Activated T-helper 2 cell treated with anti-CD3 and anti-CD28 coated beads, Interferon-gamma antibody, Interleukin-2, Interleukin-4, amounts not matched to agents 10 μg/mL and 5 μg/mL and 100 μg/mL, durations not matched to agents 14 hours and 24 hours and 36 hours (primary cell): Measurements from ENCODE around the gene PPP1R26. TPM values are rescaled to one million over a fixed set of nuclear protein-coding genes. Genes with fewer than 3 reads are reported as not detected.
"Not testable (repeated sequence)": the region's sequence is repeated elsewhere in the genome, so short reads cannot be mapped to it uniquely, and the experiment has no call there.

Experiments
- DNase-seq: peaks from one replicate; pipeline ENCODE4 v3.0.0; 2021; ENCODE audit warnings: low spot score
- H3K27ac Mint-ChIP-seq: one replicate; pipeline ENCODE4 v1.8.0; 2021; ENCODE audit warnings: mixed read lengths
- H3K27me3 Mint-ChIP-seq: one replicate; pipeline ENCODE4 v1.8.0; 2021; ENCODE audit warnings: low read depth, mixed read lengths
- H3K36me3 Mint-ChIP-seq: one replicate; pipeline ENCODE4 v1.8.0; 2021; ENCODE audit warnings: low read depth, mixed read lengths
- H3K4me1 Mint-ChIP-seq: one replicate; pipeline ENCODE4 v1.8.0; 2021; ENCODE audit warnings: low read depth, mixed read lengths
- H3K4me3 Mint-ChIP-seq: one replicate; pipeline ENCODE4 v1.8.0; 2021; ENCODE audit warnings: low read depth, mild to moderate bottlenecking, moderate library complexity, mixed read lengths
- H3K9me3 Mint-ChIP-seq: one replicate; pipeline ENCODE4 v1.8.0; 2021; ENCODE audit warnings: mixed read lengths
- intact Hi-C: fragments of 100-400 bp; cut with micrococcal nuclease; formaldehyde crosslinking; loops from one replicate; pipeline ENCODE4 v1.15.1; 2023
- total RNA-seq: library from RNA; stranded (reverse); gene quantifications from 2 replicates; pipeline ENCODE4 v1.2.3, GENCODE V29; 2022

PPP1R26 gene
- total RNA-seq, 1 donor from 2014 or later: 2.3 TPM

DNA sequence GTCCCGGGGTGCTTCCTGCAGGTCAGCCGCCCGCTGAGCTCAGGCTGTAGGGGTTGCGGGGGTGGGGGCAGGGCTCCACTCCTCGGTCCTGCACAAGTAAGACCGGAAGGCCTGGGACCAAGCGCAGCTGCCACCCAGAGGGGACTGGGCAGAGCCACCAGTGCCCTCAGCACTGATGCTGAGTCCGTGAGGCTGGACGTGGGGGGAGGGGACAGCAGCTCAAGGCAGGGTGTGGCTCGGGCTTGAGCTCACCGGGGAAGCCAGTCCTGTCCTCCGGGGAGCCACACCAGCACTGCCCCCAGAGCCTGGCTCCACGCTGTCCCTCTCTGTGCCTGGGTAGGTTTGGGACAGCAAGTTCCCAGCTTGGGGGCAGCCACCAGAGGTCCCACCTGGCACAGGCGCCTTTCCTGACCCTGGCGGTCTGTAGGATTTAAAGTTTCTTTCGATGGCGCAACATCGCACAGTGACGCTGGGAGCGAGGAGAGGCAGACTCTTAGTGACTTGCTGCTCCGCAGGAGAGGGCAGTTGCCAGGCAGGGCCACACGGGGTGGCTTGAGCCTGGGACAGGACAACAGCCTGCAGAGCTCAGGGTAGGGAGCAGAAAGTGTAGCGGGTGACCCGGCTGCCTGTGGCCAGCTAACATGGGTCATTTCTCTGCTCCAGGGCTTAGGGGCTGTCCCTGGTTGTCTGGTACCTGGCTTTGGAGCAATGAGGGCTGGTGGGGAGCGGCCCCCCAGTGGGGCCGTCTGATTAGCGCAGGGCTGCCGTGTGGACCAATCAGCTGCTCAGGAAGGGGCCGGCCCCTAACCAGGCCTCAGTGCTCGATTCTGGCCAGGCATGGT, 47.4 kb downstream of the PPP1R26 start:
- H3K36me3 Mint-ChIP-seq: no peaks in the 10 kb centered on the region
- no peak overlapping the region for H3K27ac Mint-ChIP-seq
- no peaks in the 10 kb centered on the region for H3K9me3 Mint-ChIP-seq
- no peaks in the 10 kb centered on the region for H3K4me1 Mint-ChIP-seq
- intact Hi-C loops: no loop called here
- H3K4me3 Mint-ChIP-seq: no peak overlapping the region
- no peak for DNase-seq
- H3K27me3 Mint-ChIP-seq: no peaks in the 10 kb centered on the region

- DNase-seq, H3K4me1 Mint-ChIP-seq, H3K27ac Mint-ChIP-seq, H3K4me3 Mint-ChIP-seq, H3K27me3 Mint-ChIP-seq, intact Hi-C loops, H3K9me3 Mint-ChIP-seq, H3K36me3 Mint-ChIP-seq: not testable (repeated sequence)
Measured at GRCh38 chr9:135528842-135529435, 49.4 kb downstream of the PPP1R26 start.

DNA sequence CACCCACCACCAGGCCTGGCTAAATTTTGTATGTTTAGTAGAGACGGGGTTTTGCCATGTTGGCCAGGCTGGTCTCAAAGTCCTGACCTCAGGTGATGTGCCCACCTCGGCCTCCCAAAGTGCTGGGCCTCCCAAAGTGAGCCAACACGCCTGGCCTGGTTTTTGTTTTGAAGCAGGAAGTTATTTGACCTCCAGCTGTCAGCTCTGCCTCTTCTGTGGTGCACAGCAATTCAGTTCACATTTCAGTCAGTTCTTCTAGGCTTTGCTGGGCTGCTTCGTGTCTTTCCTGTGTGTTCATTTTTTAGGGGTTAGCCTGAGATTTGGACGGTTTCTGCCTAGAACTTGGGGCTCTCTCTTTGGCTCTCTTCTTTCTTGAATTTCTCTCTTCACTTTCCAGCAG, 50.6 kb downstream of the PPP1R26 start:
- Mint-ChIP-seq H3K4me3 (no peak overlapping the region), H3K27ac (no peak overlapping the region), H3K4me1 (no peaks in the 10 kb centered on the region)

DNA sequence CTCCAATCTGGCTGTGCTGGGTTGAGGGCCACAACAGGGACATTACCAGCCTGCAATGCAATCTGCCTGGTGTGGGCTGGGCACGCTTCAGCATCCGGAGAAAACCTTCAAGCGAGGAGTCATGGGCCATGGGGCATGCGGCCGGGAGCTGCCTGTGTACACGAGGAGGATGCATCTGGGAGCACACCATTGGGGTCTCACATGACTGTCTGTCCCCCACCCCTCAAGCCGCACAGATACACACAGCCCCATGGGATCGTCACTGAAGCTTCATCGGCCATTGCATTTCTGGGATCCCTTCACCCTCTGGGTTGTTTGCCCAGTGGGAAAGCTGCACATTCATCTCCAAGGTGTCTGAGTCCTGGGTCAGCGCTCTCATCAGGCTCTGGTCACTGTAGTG, 51.5 kb downstream of the PPP1R26 start:
- no peaks in the 10 kb centered on the region for H3K4me1 Mint-ChIP-seq
- H3K36me3 Mint-ChIP-seq: no peaks in the 10 kb centered on the region
- intact Hi-C loops: no loop called here
- H3K27ac Mint-ChIP-seq: no peak overlapping the region
- DNase-seq: no peak
- no peak overlapping the region for H3K4me3 Mint-ChIP-seq
- H3K9me3 Mint-ChIP-seq: no peaks in the 10 kb centered on the region
- H3K27me3 Mint-ChIP-seq: peaks cover 6% of the 10 kb centered on the region

More for the DNA sequence above, 50.6 kb downstream of the PPP1R26 start:
- intact Hi-C loops: no loop called here
- H3K27me3 Mint-ChIP-seq: peaks cover 6% of the 10 kb centered on the region
- no peaks in the 10 kb centered on the region for H3K9me3 Mint-ChIP-seq
- DNase-seq: no peak
- H3K36me3 Mint-ChIP-seq: no peaks in the 10 kb centered on the region

GRCh38 chr9:135533113-135533512, 53.5 kb downstream of the PPP1R26 start:
- Mint-ChIP-seq H3K9me3 (no peaks in the 10 kb centered on the region), H3K4me1 (no peaks in the 10 kb centered on the region), H3K36me3 (no peaks in the 10 kb centered on the region), H3K27me3 (peaks cover 10% of the 10 kb centered on the region), H3K4me3 (no peak overlapping the region), H3K27ac (no peak overlapping the region)
- intact Hi-C loops: no loop called here
- no peak for DNase-seq

DNA sequence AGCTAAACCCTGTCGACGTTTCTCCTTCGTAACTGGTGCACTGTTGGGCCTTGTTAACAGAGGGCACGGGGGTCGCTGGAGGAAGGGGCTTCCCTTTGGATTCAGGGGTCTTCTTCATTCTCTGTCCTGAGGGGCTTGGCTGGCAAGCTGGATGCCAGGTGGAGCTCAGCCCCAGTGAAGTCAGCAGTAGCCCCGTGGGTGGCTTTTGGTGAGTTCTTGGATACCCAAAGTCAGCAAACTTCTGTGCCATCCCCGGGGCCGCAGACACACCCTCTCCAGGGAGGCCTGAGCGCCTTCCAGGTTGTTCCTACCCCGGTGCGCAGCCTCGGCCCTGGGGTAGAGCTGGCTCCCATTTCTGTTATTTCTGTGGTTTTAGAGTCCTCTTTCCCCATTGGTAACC, 54.1 kb downstream of the PPP1R26 start:
- intact Hi-C loops: no loop called here
- H3K36me3 Mint-ChIP-seq: no peaks in the 10 kb centered on the region
- H3K4me1 Mint-ChIP-seq: no peaks in the 10 kb centered on the region
- no peak overlapping the region for H3K4me3 Mint-ChIP-seq
- H3K9me3 Mint-ChIP-seq: no peaks in the 10 kb centered on the region
- DNase-seq: no peak
- no peak overlapping the region for H3K27ac Mint-ChIP-seq
- H3K27me3 Mint-ChIP-seq: peaks cover 14% of the 10 kb centered on the region

GRCh38 chr9:135534192-135534711, 54.7 kb downstream of the PPP1R26 start:
- H3K9me3 Mint-ChIP-seq, H3K27ac Mint-ChIP-seq, H3K36me3 Mint-ChIP-seq, H3K4me1 Mint-ChIP-seq, H3K4me3 Mint-ChIP-seq, intact Hi-C loops, DNase-seq: not testable (repeated sequence)
- peaks cover 14% of the 10 kb centered on the region for H3K27me3 Mint-ChIP-seq

DNA sequence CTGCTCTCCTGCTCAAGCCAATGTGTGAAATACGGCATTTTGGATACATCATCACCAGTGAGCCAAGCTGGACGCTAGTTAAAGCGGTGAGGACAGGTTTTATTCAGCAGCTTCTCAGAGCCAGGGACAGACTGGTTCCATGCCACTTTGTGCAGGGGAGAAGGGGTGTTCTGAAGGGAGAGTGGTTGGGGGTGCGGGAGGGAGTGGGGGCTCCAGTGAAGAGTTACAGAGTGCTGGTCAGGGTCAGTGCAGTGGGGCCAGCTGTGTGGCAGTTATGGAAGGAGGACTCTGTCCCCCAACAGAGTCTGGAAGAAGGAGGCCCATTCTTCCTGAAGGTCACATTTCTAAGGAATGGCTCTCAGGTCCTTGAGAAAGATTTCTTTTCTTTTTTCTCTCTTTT, 55.2 kb downstream of the PPP1R26 start:
- DNase-seq, H3K4me1 Mint-ChIP-seq, H3K9me3 Mint-ChIP-seq, H3K4me3 Mint-ChIP-seq, H3K36me3 Mint-ChIP-seq, intact Hi-C loops, H3K27ac Mint-ChIP-seq: not testable (repeated sequence)
- H3K27me3 Mint-ChIP-seq: peaks cover 14% of the 10 kb centered on the region

GRCh38 chr9:135535631-135536030, 56.0 kb downstream of the PPP1R26 start:
- intact Hi-C loops, DNase-seq, H3K4me3 Mint-ChIP-seq, H3K36me3 Mint-ChIP-seq, H3K27ac Mint-ChIP-seq, H3K9me3 Mint-ChIP-seq, H3K4me1 Mint-ChIP-seq: not testable (repeated sequence)
- H3K27me3 Mint-ChIP-seq: peaks cover 14% of the 10 kb centered on the region

GRCh38 chr9:135536216-135536615, 56.6 kb downstream of the PPP1R26 start:
- no peak for DNase-seq
- Mint-ChIP-seq H3K36me3 (no peaks in the 10 kb centered on the region), H3K9me3 (no peaks in the 10 kb centered on the region), H3K27ac (no peak overlapping the region), H3K4me1 (no peaks in the 10 kb centered on the region), H3K27me3 (peaks cover 14% of the 10 kb centered on the region), H3K4me3 (no peak overlapping the region)
- intact Hi-C loops: no loop called here

Other genes with a start within 250 kb of the PPP1R26 start
- gene MRPS2, start 20.9 kb downstream of the PPP1R26 start, total RNA-seq: 61.7 TPM in 2 replicates
- gene LCN1, start 41.7 kb downstream of the PPP1R26 start, total RNA-seq: not detected in 2 replicates
- not detected in 2 replicates for gene OBP2A, start 66.3 kb downstream of the PPP1R26 start, total RNA-seq
- not detected in 2 replicates for gene PAEP, start 82.0 kb downstream of the PPP1R26 start, total RNA-seq
- gene GLT6D1, start 159.8 kb downstream of the PPP1R26 start, total RNA-seq: not detected in 2 replicates
- gene LCN9, start 183.5 kb downstream of the PPP1R26 start, total RNA-seq: not detected in 2 replicates
- gene SOHLH1, start 219.7 kb downstream of the PPP1R26 start, total RNA-seq: not detected in 2 replicates
- gene KCNT1, start 222.4 kb downstream of the PPP1R26 start, total RNA-seq: not detected in 2 replicates